ENCODE results near the gene POR. TPM values are rescaled to one million over a fixed set of nuclear protein-coding genes. Genes with fewer than 3 reads are reported as not detected.

The POR gene
- total and polyA plus RNA-seq, 2 donors (not counting 1 experiment from before 2014, with no cell fraction given) = 68.4 to 78.4 TPM

DNA sequence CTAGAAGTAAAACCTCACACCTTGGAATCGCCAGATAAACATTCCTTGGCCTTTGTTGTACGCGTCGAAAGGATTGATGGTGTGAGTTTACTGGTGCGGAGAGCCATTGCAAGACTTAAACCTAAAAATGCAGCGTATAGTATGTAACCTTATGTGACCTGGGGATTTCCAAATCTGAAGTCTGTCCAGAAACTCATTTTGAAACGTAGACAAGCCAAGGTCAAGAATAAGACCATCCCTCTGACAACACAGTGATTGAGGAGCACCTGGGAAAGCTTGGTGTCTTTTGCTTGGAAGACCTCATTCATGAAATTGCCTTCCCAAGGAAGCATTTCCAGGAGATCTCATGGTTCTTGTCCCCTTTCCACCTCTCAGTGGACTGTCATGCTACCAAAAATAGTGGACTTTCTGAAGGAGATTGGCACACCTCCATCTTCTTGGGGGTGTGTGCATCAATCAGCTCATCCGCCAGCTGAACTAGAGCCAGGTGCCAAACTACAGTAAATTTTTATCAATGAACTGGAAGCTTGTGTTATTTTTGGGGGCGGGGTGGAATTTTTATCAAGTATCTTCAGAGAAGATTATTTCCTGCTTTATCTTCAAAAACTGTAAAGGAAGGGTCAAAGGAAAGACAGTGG is 8.1 kb downstream of the POR start:
- ATAC-seq (ENCODE audit: low read depth) (no peak), DNase-seq (no peak)
- Histone ChIP-seq H3K27ac (ENCODE audit: low read length in 2 of 2) (no peak overlapping the region), H2AFZ (ENCODE audit: insufficient read depth, low read depth, low read length, poor library complexity, severe bottlenecking) (no peak overlapping the region), H3K36me3 (replicated peaks in 1 of 2; ENCODE audit: control extremely low read depth in 1 of 2, control insufficient read depth in 1 of 2, extremely low read depth in 1 of 2, insufficient read depth in 2 of 2, low read length in 1 of 2) (no peaks in the 10 kb centered on the region), H4K20me1 (ENCODE audit: control insufficient read depth, insufficient read depth, low read length, poor library complexity, severe bottlenecking) (peaks cover 27% of the 10 kb centered on the region), H3K4me1 (ENCODE audit: control insufficient read depth in 2 of 2, insufficient read depth in 2 of 2, low read length in 2 of 2) (peaks cover 0 to 4% of the 10 kb centered on the region in 2 donors), H3K27me3 (replicated peaks in 1 of 4; ENCODE audit: control extremely low read depth in 1 of 4, control insufficient read depth in 3 of 4, insufficient read depth in 4 of 4, low read length in 3 of 4) (no peaks in the 10 kb centered on the region), H3K9ac (ENCODE audit: low read length) (no peak overlapping the region), H3K4me3 (ENCODE audit: control extremely low read depth in 1 of 5, extremely low read depth in 1 of 5, insufficient read depth in 1 of 5, low read depth in 2 of 5, low read length in 4 of 5) (no peak overlapping the region), H3K4me2 (replicated peaks; ENCODE audit: low read depth, low read length, poor library complexity, severe bottlenecking) (no peak overlapping the region), H3K79me2 (ENCODE audit: control insufficient read depth, insufficient read depth, low read length) (peaks cover 70% of the 10 kb centered on the region), H3K9me3 (ENCODE audit: control extremely low read depth in 1 of 3, control insufficient read depth in 2 of 3, insufficient read depth in 1 of 3, low read length in 2 of 3) (no peaks in the 10 kb centered on the region)
- intact Hi-C loops (cut with micrococcal nuclease) = no loop called here
- ChIA-PET CTCF (interaction anchor here (1.9 kb wide), 1 partner anchor 8 kb away, joined by 4 read pairs; the partner anchor contains the start of gene POR), POLR2A (no interaction called here)
- H3K9me3 Mint-ChIP-seq (ENCODE audit: insufficient read depth) = no peaks in the 10 kb centered on the region
- no peak overlapping the region for H3K27ac Mint-ChIP-seq
- H3K4me3 Mint-ChIP-seq = no peak overlapping the region
- 62% methylated on average over 3 of the region's 9 CpGs for WGBS (ENCODE audit: insufficient coverage)
- peaks cover 27% of the 10 kb centered on the region for H3K4me1 Mint-ChIP-seq
- no peaks in the 10 kb centered on the region for H3K27me3 Mint-ChIP-seq
- TF ChIP-seq EZH2 (IDR thresholded peaks at IDR 0.05; ENCODE audit: borderline replicate concordance, insufficient read depth, low read depth, low read length, poor library complexity, severe bottlenecking) = no peak
- TF ChIP-seq, protein P1, sequence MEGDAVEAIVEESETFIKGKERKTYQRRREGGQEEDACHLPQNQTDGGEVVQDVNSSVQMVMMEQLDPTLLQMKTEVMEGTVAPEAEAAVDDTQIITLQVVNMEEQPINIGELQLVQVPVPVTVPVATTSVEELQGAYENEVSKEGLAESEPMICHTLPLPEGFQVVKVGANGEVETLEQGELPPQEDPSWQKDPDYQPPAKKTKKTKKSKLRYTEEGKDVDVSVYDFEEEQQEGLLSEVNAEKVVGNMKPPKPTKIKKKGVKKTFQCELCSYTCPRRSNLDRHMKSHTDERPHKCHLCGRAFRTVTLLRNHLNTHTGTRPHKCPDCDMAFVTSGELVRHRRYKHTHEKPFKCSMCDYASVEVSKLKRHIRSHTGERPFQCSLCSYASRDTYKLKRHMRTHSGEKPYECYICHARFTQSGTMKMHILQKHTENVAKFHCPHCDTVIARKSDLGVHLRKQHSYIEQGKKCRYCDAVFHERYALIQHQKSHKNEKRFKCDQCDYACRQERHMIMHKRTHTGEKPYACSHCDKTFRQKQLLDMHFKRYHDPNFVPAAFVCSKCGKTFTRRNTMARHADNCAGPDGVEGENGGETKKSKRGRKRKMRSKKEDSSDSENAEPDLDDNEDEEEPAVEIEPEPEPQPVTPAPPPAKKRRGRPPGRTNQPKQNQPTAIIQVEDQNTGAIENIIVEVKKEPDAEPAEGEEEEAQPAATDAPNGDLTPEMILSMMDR (IDR thresholded peaks at IDR 0.05) = no peak

DNA sequence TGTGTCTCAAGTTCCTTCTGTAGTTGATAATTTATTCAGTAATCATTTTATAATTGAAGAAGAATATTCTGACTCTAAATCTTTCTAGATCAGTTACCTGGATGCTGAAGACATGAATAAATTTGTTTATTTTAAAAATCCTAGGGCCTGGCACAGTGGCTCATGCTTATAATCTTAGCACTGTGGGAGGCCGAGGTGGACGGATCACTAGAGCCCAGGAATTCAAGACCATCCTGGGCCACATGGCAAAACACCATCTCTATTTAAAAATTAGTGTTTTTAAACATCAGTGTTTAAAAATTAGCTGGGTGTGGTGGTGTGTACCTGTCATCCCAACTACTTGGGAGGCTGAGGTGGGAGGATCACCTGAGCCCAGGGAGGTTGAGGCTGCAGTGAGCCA is 9.3 kb downstream of the POR start:
- Histone ChIP-seq H3K4me3 (ENCODE audit: control extremely low read depth in 1 of 5, extremely low read depth in 1 of 5, insufficient read depth in 1 of 5, low read depth in 2 of 5, low read length in 4 of 5) (no peak overlapping the region), H4K20me1 (ENCODE audit: control insufficient read depth, insufficient read depth, low read length, poor library complexity, severe bottlenecking) (peaks cover 37% of the 10 kb centered on the region), H3K4me1 (ENCODE audit: control insufficient read depth in 2 of 2, insufficient read depth in 2 of 2, low read length in 2 of 2) (peaks cover 8 to 11% of the 10 kb centered on the region in 2 donors), H3K4me2 (replicated peaks; ENCODE audit: low read depth, low read length, poor library complexity, severe bottlenecking) (no peak overlapping the region), H3K79me2 (ENCODE audit: control insufficient read depth, insufficient read depth, low read length) (peaks cover 70% of the 10 kb centered on the region), H3K9ac (ENCODE audit: low read length) (no peak overlapping the region), H3K36me3 (replicated peaks in 1 of 2; ENCODE audit: control extremely low read depth in 1 of 2, control insufficient read depth in 1 of 2, extremely low read depth in 1 of 2, insufficient read depth in 2 of 2, low read length in 1 of 2) (no peaks in the 10 kb centered on the region), H3K27me3 (replicated peaks in 1 of 4; ENCODE audit: control extremely low read depth in 1 of 4, control insufficient read depth in 3 of 4, insufficient read depth in 4 of 4, low read length in 3 of 4) (no peaks in the 10 kb centered on the region), H3K27ac (ENCODE audit: low read length in 2 of 2) (no peak overlapping the region), H2AFZ (ENCODE audit: insufficient read depth, low read depth, low read length, poor library complexity, severe bottlenecking) (no peak overlapping the region), H3K9me3 (ENCODE audit: control extremely low read depth in 1 of 3, control insufficient read depth in 2 of 3, insufficient read depth in 1 of 3, low read length in 2 of 3) (no peaks in the 10 kb centered on the region)
- H3K4me1 Mint-ChIP-seq = peaks cover 28% of the 10 kb centered on the region
- ATAC-seq (ENCODE audit: low read depth) = no peak
- H3K4me3 Mint-ChIP-seq = no peak overlapping the region
- intact Hi-C loops (cut with micrococcal nuclease) = no loop called here
- WGBS (ENCODE audit: insufficient coverage) = no CpG with 5 or more reads among the region's 2 CpGs
- no peak for DNase-seq
- no peaks in the 10 kb centered on the region for H3K27me3 Mint-ChIP-seq
- ChIA-PET CTCF (no interaction called here), POLR2A (no interaction called here)
- H3K27ac Mint-ChIP-seq = no peak overlapping the region
- no peak for TF ChIP-seq EZH2 (IDR thresholded peaks at IDR 0.05; ENCODE audit: borderline replicate concordance, insufficient read depth, low read depth, low read length, poor library complexity, severe bottlenecking)
- TF ChIP-seq, protein P1 (IDR thresholded peaks at IDR 0.05) = no peak
- no peaks in the 10 kb centered on the region for H3K9me3 Mint-ChIP-seq (ENCODE audit: insufficient read depth)
